ENCODE data around the gene HOXC13. TPM values are rescaled to one million over a fixed set of nuclear protein-coding genes. Genes with fewer than 3 reads are reported as not detected.

Gene HOXC13
- total and polyA plus RNA-seq, 2 experiments from 2014 or later: 0.10 TPM; not detected in 1

DNA sequence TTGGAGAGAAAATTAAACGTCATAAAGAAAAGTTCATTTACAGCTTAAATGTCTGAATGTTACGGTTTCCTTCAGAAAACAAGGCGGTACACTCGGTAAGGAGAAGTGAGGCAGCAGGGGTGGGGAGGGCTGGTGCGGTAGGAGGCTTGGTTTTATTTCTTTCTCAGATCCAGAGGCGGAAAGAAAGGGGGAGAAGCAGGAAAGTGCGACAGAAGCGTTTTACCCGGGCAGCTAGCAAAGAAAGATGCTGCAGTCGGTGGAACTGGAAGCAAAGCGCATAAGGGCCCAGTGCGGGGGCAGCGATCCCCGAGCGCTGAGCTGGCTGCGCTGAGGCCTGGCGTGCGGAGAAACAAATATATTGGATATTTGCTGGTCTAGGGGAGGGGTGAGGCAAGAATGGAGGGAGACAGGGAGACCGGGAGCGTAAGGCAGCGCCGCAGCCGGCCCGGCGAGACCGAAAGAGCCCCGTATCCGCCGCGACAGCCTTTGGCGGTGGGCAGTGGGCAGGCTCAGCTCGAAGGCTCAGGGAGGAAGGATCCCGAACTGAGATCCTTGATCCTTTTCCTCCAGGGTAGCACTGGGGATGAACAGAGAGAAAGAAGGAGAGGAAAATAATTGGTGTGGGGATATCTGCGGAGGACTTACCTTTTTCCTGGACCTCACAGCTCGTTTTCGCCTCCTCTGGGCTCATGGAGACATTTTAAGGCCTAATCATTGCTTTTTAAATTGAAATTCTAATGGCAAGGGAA, 27.9 kb downstream of the HOXC13 start (continued):
- TF ChIP-seq, protein P1, sequence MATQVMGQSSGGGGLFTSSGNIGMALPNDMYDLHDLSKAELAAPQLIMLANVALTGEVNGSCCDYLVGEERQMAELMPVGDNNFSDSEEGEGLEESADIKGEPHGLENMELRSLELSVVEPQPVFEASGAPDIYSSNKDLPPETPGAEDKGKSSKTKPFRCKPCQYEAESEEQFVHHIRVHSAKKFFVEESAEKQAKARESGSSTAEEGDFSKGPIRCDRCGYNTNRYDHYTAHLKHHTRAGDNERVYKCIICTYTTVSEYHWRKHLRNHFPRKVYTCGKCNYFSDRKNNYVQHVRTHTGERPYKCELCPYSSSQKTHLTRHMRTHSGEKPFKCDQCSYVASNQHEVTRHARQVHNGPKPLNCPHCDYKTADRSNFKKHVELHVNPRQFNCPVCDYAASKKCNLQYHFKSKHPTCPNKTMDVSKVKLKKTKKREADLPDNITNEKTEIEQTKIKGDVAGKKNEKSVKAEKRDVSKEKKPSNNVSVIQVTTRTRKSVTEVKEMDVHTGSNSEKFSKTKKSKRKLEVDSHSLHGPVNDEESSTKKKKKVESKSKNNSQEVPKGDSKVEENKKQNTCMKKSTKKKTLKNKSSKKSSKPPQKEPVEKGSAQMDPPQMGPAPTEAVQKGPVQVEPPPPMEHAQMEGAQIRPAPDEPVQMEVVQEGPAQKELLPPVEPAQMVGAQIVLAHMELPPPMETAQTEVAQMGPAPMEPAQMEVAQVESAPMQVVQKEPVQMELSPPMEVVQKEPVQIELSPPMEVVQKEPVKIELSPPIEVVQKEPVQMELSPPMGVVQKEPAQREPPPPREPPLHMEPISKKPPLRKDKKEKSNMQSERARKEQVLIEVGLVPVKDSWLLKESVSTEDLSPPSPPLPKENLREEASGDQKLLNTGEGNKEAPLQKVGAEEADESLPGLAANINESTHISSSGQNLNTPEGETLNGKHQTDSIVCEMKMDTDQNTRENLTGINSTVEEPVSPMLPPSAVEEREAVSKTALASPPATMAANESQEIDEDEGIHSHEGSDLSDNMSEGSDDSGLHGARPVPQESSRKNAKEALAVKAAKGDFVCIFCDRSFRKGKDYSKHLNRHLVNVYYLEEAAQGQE (IDR thresholded peaks at IDR 0.05; ENCODE audit: unreplicated experiment): no peak
- TF ChIP-seq POLR2AphosphoS5 (IDR thresholded peaks at IDR 0.05; ENCODE audit: low read depth) (no peak), EZH2 (IDR thresholded peaks at IDR 0.05; ENCODE audit: low read depth, unreplicated experiment) (peak; percentile 99), JUNB (IDR thresholded peaks at IDR 0.05; ENCODE audit: unreplicated experiment) (no peak), ZNF331 (CRISPR knock-in tag; IDR thresholded peaks at IDR 0.05; ENCODE audit: low read depth) (no peak)
- TF ChIP-seq, protein P2, sequence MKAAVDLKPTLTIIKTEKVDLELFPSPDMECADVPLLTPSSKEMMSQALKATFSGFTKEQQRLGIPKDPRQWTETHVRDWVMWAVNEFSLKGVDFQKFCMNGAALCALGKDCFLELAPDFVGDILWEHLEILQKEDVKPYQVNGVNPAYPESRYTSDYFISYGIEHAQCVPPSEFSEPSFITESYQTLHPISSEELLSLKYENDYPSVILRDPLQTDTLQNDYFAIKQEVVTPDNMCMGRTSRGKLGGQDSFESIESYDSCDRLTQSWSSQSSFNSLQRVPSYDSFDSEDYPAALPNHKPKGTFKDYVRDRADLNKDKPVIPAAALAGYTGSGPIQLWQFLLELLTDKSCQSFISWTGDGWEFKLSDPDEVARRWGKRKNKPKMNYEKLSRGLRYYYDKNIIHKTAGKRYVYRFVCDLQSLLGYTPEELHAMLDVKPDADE (IDR thresholded peaks at IDR 0.05): no peak
- TF ChIP-seq, protein P3, sequence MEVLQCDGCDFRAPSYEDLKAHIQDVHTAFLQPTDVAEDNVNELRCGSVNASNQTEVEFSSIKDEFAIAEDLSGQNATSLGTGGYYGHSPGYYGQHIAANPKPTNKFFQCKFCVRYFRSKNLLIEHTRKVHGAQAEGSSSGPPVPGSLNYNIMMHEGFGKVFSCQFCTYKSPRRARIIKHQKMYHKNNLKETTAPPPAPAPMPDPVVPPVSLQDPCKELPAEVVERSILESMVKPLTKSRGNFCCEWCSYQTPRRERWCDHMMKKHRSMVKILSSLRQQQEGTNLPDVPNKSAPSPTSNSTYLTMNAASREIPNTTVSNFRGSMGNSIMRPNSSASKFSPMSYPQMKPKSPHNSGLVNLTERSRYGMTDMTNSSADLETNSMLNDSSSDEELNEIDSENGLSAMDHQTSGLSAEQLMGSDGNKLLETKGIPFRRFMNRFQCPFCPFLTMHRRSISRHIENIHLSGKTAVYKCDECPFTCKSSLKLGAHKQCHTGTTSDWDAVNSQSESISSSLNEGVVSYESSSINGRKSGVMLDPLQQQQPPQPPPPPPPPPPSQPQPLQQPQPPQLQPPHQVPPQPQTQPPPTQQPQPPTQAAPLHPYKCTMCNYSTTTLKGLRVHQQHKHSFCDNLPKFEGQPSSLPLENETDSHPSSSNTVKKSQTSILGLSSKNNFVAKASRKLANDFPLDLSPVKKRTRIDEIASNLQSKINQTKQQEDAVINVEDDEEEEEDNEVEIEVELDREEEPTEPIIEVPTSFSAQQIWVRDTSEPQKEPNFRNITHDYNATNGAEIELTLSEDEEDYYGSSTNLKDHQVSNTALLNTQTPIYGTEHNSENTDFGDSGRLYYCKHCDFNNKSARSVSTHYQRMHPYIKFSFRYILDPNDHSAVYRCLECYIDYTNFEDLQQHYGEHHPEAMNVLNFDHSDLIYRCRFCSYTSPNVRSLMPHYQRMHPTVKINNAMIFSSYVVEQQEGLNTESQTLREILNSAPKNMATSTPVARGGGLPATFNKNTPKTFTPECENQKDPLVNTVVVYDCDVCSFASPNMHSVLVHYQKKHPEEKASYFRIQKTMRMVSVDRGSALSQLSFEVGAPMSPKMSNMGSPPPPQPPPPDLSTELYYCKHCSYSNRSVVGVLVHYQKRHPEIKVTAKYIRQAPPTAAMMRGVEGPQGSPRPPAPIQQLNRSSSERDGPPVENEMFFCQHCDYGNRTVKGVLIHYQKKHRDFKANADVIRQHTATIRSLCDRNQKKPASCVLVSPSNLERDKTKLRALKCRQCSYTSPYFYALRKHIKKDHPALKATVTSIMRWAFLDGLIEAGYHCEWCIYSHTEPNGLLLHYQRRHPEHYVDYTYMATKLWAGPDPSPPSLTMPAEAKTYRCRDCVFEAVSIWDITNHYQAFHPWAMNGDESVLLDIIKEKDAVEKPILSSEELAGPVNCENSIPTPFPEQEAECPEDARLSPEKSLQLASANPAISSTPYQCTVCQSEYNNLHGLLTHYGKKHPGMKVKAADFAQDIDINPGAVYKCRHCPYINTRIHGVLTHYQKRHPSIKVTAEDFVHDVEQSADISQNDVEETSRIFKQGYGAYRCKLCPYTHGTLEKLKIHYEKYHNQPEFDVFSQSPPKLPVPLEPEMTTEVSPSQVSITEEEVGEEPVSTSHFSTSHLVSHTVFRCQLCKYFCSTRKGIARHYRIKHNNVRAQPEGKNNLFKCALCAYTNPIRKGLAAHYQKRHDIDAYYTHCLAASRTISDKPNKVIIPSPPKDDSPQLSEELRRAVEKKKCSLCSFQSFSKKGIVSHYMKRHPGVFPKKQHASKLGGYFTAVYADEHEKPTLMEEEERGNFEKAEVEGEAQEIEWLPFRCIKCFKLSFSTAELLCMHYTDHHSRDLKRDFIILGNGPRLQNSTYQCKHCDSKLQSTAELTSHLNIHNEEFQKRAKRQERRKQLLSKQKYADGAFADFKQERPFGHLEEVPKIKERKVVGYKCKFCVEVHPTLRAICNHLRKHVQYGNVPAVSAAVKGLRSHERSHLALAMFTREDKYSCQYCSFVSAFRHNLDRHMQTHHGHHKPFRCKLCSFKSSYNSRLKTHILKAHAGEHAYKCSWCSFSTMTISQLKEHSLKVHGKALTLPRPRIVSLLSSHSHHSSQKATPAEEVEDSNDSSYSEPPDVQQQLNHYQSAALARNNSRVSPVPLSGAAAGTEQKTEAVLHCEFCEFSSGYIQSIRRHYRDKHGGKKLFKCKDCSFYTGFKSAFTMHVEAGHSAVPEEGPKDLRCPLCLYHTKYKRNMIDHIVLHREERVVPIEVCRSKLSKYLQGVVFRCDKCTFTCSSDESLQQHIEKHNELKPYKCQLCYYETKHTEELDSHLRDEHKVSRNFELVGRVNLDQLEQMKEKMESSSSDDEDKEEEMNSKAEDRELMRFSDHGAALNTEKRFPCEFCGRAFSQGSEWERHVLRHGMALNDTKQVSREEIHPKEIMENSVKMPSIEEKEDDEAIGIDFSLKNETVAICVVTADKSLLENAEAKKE (CRISPR knock-in tag; IDR thresholded peaks at IDR 0.05): no peak

Data from GM23338 (cell line).